MCF 10A (cell line): ENCODE data around the gene DUSP7. TPM values are rescaled to one million over a fixed set of nuclear protein-coding genes. Genes with fewer than 3 reads are reported as not detected.

ENCODE experiments used
- BruUV-seq: library from RNA; stranded (reverse); fragments of 400-500 nt; replicated peaks from 2 replicates; lab custom pipeline; 2021; lab: Mats Ljungman, UMichigan
- CTCF ChIA-PET: fragments of 300-600 bp; sonication (Branson Sonifier 250); formaldehyde crosslinking; extraction: SDS; loops from one replicate; lab custom pipeline; 2021; ENCODE audit warnings: antibody characterized with exemption, inconsistent platforms; lab: Yijun Ruan, JAX
- POLR2A ChIA-PET: fragments of 300-600, 350-650 bp; sonication (Branson Sonifier 250); formaldehyde crosslinking; extraction: SDS; loops from one replicate; lab custom pipeline; 2020; ENCODE audit warnings: antibody characterized with exemption, inconsistent platforms; lab: Yijun Ruan, JAX
- DNase-seq: peaks from one replicate; pipeline ENCODE4 v3.0.0-alpha.2; 2018; ENCODE audit not compliant: unreplicated experiment
- H3K27ac Mint-ChIP-seq: one replicate; pipeline ENCODE4 v1.8.0; 2022; ENCODE audit warnings: mild to moderate bottlenecking, low read depth, mixed read lengths; ENCODE audit not compliant: unreplicated experiment
- H3K27me3 Mint-ChIP-seq: one replicate; pipeline ENCODE4 v1.8.0; 2022; ENCODE audit warnings: mixed read lengths; ENCODE audit not compliant: insufficient read depth, unreplicated experiment
- H3K36me3 Mint-ChIP-seq: one replicate; pipeline ENCODE4 v1.8.0; 2022; ENCODE audit warnings: mild to moderate bottlenecking, moderate library complexity, mixed read lengths; ENCODE audit not compliant: insufficient read depth, unreplicated experiment
- H3K4me1 Mint-ChIP-seq: one replicate; pipeline ENCODE4 v1.8.0; 2022; ENCODE audit warnings: mixed read lengths; ENCODE audit not compliant: insufficient read depth, unreplicated experiment
- H3K4me3 Mint-ChIP-seq: one replicate; pipeline ENCODE4 v1.8.0; 2022; ENCODE audit warnings: mild to moderate bottlenecking, moderate library complexity, mixed read lengths; ENCODE audit not compliant: unreplicated experiment
- H3K9me3 Mint-ChIP-seq: one replicate; pipeline ENCODE4 v1.8.0; 2022; ENCODE audit warnings: mixed read lengths; ENCODE audit not compliant: unreplicated experiment
- CTCF ChIP-seq: fragments of 200-600 bp; IDR thresholded peaks from one replicate; pipeline ENCODE4 v1.8.0; 2022; ENCODE audit warnings: antibody characterized with exemption, mild to moderate bottlenecking; ENCODE audit not compliant: unreplicated experiment
- intact Hi-C: fragments of 100-400 bp; cut with micrococcal nuclease; formaldehyde crosslinking; loops from 2 replicates; pipeline ENCODE4 v1.14.1; 2022
- total RNA-seq: library from RNA; stranded (reverse); gene quantifications from 2 replicates; pipeline ENCODE4 v1.2.3, GENCODE V29; 2022

Gene DUSP7
- total RNA-seq, 1 experiment from 2014 or later = 69.1 TPM

GRCh38 chr3:52054661-52055511, 1.5 kb downstream of the DUSP7 start:
- DNase-seq = no peak
- CTCF ChIA-PET = interaction anchor here (0.7 to 8.5 kb wide), 21 partner anchors 10 to 382 kb away, joined by 3 to 116 read pairs (median 10); partner anchors contain the start of genes ACY1 and RPL29
- Mint-ChIP-seq H3K27ac (peak overlapping the region; percentile 47), H3K9me3 (no peaks in the 10 kb centered on the region), H3K4me3 (peak overlapping the region; percentile 72), H3K4me1 (peaks cover 34% of the 10 kb centered on the region), H3K27me3 (no peaks in the 10 kb centered on the region), H3K36me3 (peaks cover 51% of the 10 kb centered on the region)
- POLR2A ChIA-PET = interaction anchor here (0.6 to 6.1 kb wide), 16 partner anchors 9 to 326 kb away, joined by 3 to 101 read pairs (median 12); partner anchors contain the start of genes ABHD14B, PARP3, POC1A and RPL29
- TF ChIP-seq CTCF = no peak
- BruUV-seq = no TSS peak
- intact Hi-C loops = no loop called here

- BruUV-seq = TSS peak; percentile 4
- no peaks in the 10 kb centered on the region for H3K9me3 Mint-ChIP-seq
- H3K27me3 Mint-ChIP-seq = no peaks in the 10 kb centered on the region
- peak overlapping the region; percentile 72 for H3K4me3 Mint-ChIP-seq
- ChIA-PET POLR2A (interaction anchor here (0.6 to 6.1 kb wide), 28 partner anchors 8 to 231 kb away, joined by 3 to 101 read pairs (median 6); partner anchors contain the start of genes ABHD14B, PARP3, POC1A and RPL29), CTCF (interaction anchor here (0.5 to 8.5 kb wide), 57 partner anchors 8 to 1056 kb away, joined by 3 to 116 read pairs (median 5); partner anchors contain the start of genes ABHD14A, ABHD14B, ACY1 and GLYCTK)
- peak overlapping the region; percentile 47 for H3K27ac Mint-ChIP-seq
- peaks cover 37% of the 10 kb centered on the region for H3K4me1 Mint-ChIP-seq
- peaks cover 64% of the 10 kb centered on the region for H3K36me3 Mint-ChIP-seq
- peak; percentile 97 for DNase-seq
- intact Hi-C loops = loop anchor here (1.0 to 2.0 kb wide), 5 partner anchors 52 to 285 kb away; partner anchors contain the start of gene PARP3
- TF ChIP-seq CTCF = peak; percentile 27
These were observed 2.8 kb downstream of the DUSP7 start for GRCh38 chr3:52053307-52054304.

GRCh38 chr3:52052831-52053306, 3.5 kb downstream of the DUSP7 start:
- Mint-ChIP-seq H3K4me3 (peak overlapping the region; percentile 72), H3K36me3 (peaks cover 71% of the 10 kb centered on the region), H3K27ac (peak overlapping the region; percentile 47), H3K4me1 (peaks cover 42% of the 10 kb centered on the region), H3K9me3 (no peaks in the 10 kb centered on the region), H3K27me3 (no peaks in the 10 kb centered on the region)
- ChIA-PET POLR2A (interaction anchor here (0.6 to 6.1 kb wide), 23 partner anchors 7 to 1754 kb away, joined by 3 to 101 read pairs (median 7); partner anchors contain the start of genes ABHD14B, HYAL3, NAA80 and PARP3), CTCF (interaction anchor here (0.5 to 8.5 kb wide), 49 partner anchors 8 to 1057 kb away, joined by 3 to 116 read pairs (median 5); partner anchors contain the start of genes ABHD14B, ACY1, GLYCTK and PARP3)
- intact Hi-C loops = loop anchor here (1.0 to 2.0 kb wide), 5 partner anchors 52 to 286 kb away; partner anchors contain the start of gene PARP3
- TF ChIP-seq CTCF = peak; percentile 26
- DNase-seq = peak; percentile 87
- no TSS peak for BruUV-seq
